BE2C (cell line): ENCODE measurements around the gene SLC10A3.

ENCODE experiments used
- DNase-seq: peaks from one replicate; pipeline ENCODE4 v3.0.0-alpha.2; 2020
- H3K27me3 ChIP-seq: fragments of 250-450 bp; sonication (Bioruptor Pico); 2 replicates; pipeline ENCODE4 v1.5.1; 2020; ENCODE audit warnings: mild to moderate bottlenecking
- H3K36me3 ChIP-seq: fragments of 250-450 bp; sonication (Bioruptor Pico); 2 replicates; pipeline ENCODE4 v1.5.1; 2020; ENCODE audit warnings: mild to moderate bottlenecking
- H3K4me1 ChIP-seq: fragments of 250-450 bp; sonication (Bioruptor Pico); 2 replicates; pipeline ENCODE4 v1.5.1; 2020
- H3K4me3 ChIP-seq: 2 replicates; pipeline ENCODE4 v1.5.1; 2011; ENCODE audit warnings: low read depth, low read length
- H3K9me3 ChIP-seq: fragments of 250-450 bp; sonication (Bioruptor Pico); 2 replicates; pipeline ENCODE4 v1.5.1; 2020
- TF ChIP-seq, protein P1 (sequence below): IDR thresholded peaks from 2 replicates; pipeline ENCODE4 v1.5.1; 2012; ENCODE audit warnings: mild to moderate bottlenecking, low read depth, low read length

The SLC10A3 gene

DNA sequence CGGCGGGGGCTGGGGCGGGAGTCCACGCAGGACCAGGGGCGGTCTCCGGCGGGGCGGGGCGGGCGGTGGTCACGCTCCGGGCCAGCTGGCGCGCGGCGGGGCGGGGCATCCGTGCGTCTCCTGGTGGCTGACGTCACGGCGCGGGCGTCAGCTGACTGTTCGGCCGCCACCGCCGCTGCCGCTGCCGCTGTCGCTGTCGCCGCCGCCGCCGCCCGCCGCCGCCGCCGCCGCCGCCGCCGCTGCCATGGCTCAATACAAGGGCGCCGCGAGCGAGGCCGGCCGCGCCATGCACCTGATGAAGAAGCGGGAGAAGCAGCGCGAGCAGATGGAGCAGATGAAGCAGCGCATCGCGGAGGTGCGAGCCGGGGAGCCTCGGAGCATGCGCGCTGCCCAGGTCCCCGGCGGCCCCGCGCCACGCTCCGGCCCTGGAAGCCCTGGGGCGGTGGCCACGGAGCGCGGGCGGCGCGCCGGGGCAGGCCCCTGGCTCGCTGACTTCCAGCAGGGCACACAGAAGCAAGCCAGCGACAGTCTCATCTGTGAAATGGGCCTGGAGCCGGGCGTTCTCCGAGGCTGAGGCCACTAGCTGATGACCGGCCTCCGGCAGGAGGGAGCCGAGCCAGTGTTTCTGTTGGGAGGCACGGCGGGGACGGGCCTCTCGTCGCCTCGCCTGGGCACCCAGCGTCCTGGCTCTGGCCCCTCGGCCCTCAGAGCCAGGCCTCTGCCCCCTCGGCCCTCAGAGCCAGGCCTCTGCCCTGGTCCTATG lies 46.3 kb downstream of the SLC10A3 start, which contains the start of gene FAM50A:
Gene FAM50A, plus strand, starts transcription at position 150 of the 763 bp plus-strand sequence. Its CDS starts 95 bp downstream, at position 245.
- Histone ChIP-seq H3K4me3 (peak within 1 kb of the TSS; percentile 67), H3K27me3 (no peaks in the 10 kb centered on the region), H3K4me1 (no peaks in the 10 kb centered on the region; the same call in 1 of the 2 replicates), H3K36me3 (peaks cover 9% of the 10 kb centered on the region), H3K9me3 (no peaks in the 10 kb centered on the region)
- TF ChIP-seq, protein P1, sequence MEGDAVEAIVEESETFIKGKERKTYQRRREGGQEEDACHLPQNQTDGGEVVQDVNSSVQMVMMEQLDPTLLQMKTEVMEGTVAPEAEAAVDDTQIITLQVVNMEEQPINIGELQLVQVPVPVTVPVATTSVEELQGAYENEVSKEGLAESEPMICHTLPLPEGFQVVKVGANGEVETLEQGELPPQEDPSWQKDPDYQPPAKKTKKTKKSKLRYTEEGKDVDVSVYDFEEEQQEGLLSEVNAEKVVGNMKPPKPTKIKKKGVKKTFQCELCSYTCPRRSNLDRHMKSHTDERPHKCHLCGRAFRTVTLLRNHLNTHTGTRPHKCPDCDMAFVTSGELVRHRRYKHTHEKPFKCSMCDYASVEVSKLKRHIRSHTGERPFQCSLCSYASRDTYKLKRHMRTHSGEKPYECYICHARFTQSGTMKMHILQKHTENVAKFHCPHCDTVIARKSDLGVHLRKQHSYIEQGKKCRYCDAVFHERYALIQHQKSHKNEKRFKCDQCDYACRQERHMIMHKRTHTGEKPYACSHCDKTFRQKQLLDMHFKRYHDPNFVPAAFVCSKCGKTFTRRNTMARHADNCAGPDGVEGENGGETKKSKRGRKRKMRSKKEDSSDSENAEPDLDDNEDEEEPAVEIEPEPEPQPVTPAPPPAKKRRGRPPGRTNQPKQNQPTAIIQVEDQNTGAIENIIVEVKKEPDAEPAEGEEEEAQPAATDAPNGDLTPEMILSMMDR = no peak
- DNase-seq = peak; percentile 78

DNA sequence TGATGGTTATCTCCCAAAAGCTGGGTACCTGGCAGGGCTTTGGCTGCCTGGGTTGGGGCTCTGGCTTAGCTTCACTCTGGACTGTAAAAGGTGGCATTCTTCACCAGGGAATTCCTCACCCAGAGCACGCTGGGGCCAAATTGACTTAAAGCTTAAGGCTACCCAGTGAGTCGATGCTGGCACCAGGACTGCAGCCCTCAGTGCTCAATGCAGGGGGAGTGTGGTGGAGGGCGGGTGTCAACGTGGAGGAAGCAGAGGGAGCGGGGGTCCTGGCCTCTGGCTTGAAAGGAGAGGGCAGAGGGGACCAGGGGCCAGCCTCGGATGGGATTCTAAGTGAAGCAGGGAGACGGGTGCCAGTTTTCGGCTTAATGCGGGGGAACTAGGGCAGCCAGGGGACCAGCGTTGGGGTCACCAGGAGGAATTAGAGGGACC lies 46.9 kb downstream of the SLC10A3 start:
- Histone ChIP-seq H3K4me1 (no peaks in the 10 kb centered on the region; the same call in 1 of the 2 replicates), H3K9me3 (no peaks in the 10 kb centered on the region), H3K4me3 (peak overlapping the region; percentile 44), H3K27me3 (no peaks in the 10 kb centered on the region), H3K36me3 (peaks cover 16% of the 10 kb centered on the region)
- TF ChIP-seq, protein P1 = no peak
- DNase-seq = no peak

DNA sequence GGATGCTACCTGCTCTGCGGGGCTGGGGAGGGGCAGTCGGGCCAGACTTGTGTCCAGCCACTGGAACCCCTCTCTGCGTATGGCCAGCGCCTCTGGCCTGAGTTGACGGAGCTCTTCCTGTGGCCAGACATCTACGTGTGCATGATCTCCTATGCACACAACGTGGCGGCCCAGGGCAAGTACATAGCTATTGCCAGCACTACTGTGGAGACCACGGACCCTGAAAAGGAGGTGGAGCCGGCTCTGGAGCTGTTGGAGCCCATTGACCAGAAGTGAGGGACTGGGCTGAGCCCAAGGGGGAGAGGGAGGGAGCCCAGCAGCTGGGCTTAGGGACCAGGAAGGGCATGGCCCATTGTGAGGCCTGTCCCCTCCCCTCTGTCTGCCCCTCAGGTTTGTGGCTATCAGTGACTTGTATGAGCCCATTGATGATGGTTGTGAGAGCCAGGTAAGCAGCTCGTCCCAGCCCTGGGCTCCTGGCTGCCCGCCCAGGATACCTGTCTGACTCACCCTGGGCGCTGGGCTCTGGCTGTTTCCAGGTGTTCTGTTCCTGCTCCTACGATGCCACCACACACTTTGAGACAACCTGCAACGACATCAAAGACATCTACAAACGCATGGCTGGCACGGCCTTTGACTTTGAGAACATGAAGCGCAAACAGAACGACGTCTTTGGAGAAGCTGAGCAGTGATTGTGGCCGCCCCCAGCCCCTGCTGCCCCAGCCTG lies 48.3 kb downstream of the SLC10A3 start:
- Histone ChIP-seq H3K4me3 (no peak overlapping the region), H3K36me3 (peaks cover 19% of the 10 kb centered on the region), H3K27me3 (no peaks in the 10 kb centered on the region), H3K9me3 (no peaks in the 10 kb centered on the region), H3K4me1 (no peaks in the 10 kb centered on the region; the same call in 1 of the 2 replicates)
- TF ChIP-seq, protein P1 = no peak
- no peak for DNase-seq

DNA sequence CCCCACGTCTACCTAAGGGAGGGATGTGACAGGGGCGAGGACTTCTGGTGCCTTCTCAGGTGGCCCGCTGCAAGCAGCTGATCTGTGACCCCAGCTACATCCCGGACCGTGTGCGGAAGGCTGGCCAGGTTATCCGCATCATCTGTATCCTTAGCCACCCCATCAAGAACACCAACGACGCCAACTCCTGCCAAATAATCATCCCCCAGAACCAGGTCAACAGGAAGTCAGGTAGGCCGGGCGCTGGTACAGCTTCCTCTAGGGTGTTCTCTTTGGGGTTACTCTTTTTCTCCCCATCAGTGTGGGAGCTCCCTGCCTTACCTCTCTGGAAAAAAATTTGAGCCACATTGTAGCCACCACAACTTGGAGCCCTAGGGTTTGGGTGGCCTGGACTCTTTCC lies 48.9 kb downstream of the SLC10A3 start:
- no peaks in the 10 kb centered on the region; the same call in 1 of the 2 replicates for H3K4me1 ChIP-seq
- H3K36me3 ChIP-seq = peaks cover 19% of the 10 kb centered on the region
- no peaks in the 10 kb centered on the region for H3K9me3 ChIP-seq
- TF ChIP-seq, protein P1 = no peak
- no peak overlapping the region for H3K4me3 ChIP-seq
- no peaks in the 10 kb centered on the region for H3K27me3 ChIP-seq
- DNase-seq = no peak

DNA sequence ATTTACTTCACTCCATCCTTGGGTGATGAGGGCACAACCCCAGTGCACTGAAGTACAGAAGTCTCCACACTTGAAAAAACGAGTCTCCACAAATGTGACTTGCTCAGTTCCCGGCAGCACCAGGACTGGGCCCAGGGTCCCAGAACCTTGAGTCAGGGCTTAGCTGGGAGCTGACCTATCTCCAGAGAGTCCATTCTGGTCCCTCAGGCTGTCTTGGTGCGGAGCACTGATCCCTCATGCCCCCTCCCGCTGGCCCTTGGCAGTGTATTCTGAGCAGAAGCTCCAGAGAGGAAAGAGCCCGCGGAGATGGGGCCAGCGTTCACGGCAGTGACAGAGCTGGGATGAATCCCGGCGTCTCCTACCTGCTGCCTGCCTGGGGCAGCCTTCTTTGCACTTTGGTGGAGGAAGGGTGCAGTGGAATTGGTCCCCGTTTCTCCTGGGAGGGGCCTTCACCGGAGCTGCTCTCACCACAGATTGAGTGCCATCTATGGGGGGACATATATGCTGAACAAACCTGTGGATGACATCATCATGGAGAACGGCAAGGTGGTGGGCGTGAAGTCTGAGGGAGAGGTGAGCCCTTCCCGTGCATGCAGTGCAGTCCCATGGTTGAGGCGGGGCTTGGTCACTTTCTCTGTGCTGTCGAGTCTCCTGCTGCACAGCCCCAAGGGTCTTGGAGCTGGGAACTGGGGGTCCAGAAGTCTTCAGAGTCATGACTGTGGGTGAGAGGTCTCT lies 49.6 kb downstream of the SLC10A3 start:
- Histone ChIP-seq H3K36me3 (peaks cover 24% of the 10 kb centered on the region), H3K4me3 (no peak overlapping the region), H3K4me1 (no peaks in the 10 kb centered on the region; the same call in 1 of the 2 replicates), H3K9me3 (no peaks in the 10 kb centered on the region), H3K27me3 (no peaks in the 10 kb centered on the region)
- TF ChIP-seq, protein P1 = no peak
- no peak for DNase-seq
